ENCODE measurements around the gene NSL1.
A peak's percentile ranks its signal among the peaks of the same experiment; 100 is the strongest.

NSL1 gene

GRCh38 chr1:212686591-212686990 is 105.0 kb downstream of the NSL1 start:
- H3K4me2 ChIP-seq (ENCODE audit: low read length): no peak overlapping the region
- H2AFZ ChIP-seq (ENCODE audit: insufficient read depth, low read length, poor library complexity): no peak overlapping the region
- no peak overlapping the region for H3K14ac ChIP-seq (ENCODE audit: low read length)
- WGBS (ENCODE audit: extremely low coverage, insufficient coverage, insufficient read length): no CpG with 5 or more reads among the region's 11 CpGs
- no peaks in the 10 kb centered on the region for H3K4me1 ChIP-seq (ENCODE audit: control insufficient read depth in 1 of 2, insufficient read depth in 2 of 2, low read length in 2 of 2)
- no peaks in the 10 kb centered on the region for H3K79me2 ChIP-seq (ENCODE audit: control insufficient read depth, insufficient read depth, low read length, poor library complexity)
- no peaks in the 10 kb centered on the region for H3K27me3 ChIP-seq (ENCODE audit: insufficient read depth, low read length)
- H3K4me3 ChIP-seq (ENCODE audit: low read depth, low read length): no peak overlapping the region
- H4K12ac ChIP-seq (ENCODE audit: low read depth, low read length): no peak overlapping the region
- H3K4ac ChIP-seq (ENCODE audit: low read depth, low read length): no peak overlapping the region
- no peak overlapping the region for H4K8ac ChIP-seq (ENCODE audit: low read depth, low read length)
- no peak overlapping the region for H3K23ac ChIP-seq (ENCODE audit: low read length)
- no peaks in the 10 kb centered on the region for H3K79me1 ChIP-seq (ENCODE audit: low read length)
- no peak overlapping the region for H2AK5ac ChIP-seq (ENCODE audit: low read length)
- peaks cover 4% of the 10 kb centered on the region for H3K9me3 ChIP-seq (ENCODE audit: insufficient read depth, low read depth, low read length)
- H4K91ac ChIP-seq (ENCODE audit: low read depth, low read length): no peak overlapping the region
- H3K27ac ChIP-seq (ENCODE audit: low read depth, low read length): no peak overlapping the region
- H3K18ac ChIP-seq (ENCODE audit: low read length): no peak overlapping the region
- no peak overlapping the region for H2BK120ac ChIP-seq (ENCODE audit: insufficient read depth, low read length, poor library complexity)
- no peak overlapping the region for H2BK5ac ChIP-seq (ENCODE audit: low read depth, low read length, poor library complexity)
- no peak for DNase-seq
- no peak overlapping the region for H2BK12ac ChIP-seq (ENCODE audit: low read length)
- H3K36me3 ChIP-seq (ENCODE audit: control insufficient read depth in 1 of 2, insufficient read depth in 2 of 2, low read length in 2 of 2): no peaks in the 10 kb centered on the region
- no peak overlapping the region for H3K9ac ChIP-seq (ENCODE audit: low read length)

DNA sequence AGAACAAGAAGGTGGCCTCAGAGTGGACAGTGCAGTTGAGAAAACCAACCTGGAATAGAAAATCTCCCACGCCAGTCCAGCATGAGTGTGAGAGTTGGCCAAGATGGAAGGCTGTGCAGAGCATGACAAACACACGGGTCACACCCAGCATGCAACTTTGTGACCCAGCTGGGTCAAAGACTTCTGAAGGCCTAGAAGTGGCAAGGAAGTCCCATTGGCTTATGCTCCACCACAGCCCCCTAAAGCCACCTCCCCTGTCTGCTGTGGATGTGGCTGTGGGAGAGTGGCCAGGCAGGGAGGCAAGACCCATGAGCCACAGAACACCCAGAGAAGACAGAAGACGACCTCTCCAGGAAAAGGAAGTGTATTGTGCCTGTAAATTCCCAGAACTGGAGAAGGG is 105.5 kb downstream of the NSL1 start:
- Histone ChIP-seq H2AK5ac (ENCODE audit: low read length) (no peak overlapping the region), H3K4ac (ENCODE audit: low read depth, low read length) (no peak overlapping the region), H3K4me3 (ENCODE audit: low read depth, low read length) (no peak overlapping the region), H2BK120ac (ENCODE audit: insufficient read depth, low read length, poor library complexity) (no peak overlapping the region), H2BK5ac (ENCODE audit: low read depth, low read length, poor library complexity) (no peak overlapping the region), H3K79me2 (ENCODE audit: control insufficient read depth, insufficient read depth, low read length, poor library complexity) (no peaks in the 10 kb centered on the region), H2BK12ac (ENCODE audit: low read length) (no peak overlapping the region), H4K91ac (ENCODE audit: low read depth, low read length) (no peak overlapping the region), H4K12ac (ENCODE audit: low read depth, low read length) (no peak overlapping the region), H3K27me3 (ENCODE audit: insufficient read depth, low read length) (no peaks in the 10 kb centered on the region), H4K8ac (ENCODE audit: low read depth, low read length) (no peak overlapping the region), H3K4me2 (ENCODE audit: low read length) (no peak overlapping the region), H3K36me3 (ENCODE audit: control insufficient read depth in 1 of 2, insufficient read depth in 2 of 2, low read length in 2 of 2) (no peaks in the 10 kb centered on the region), H3K9ac (ENCODE audit: low read length) (no peak overlapping the region), H3K9me3 (ENCODE audit: insufficient read depth, low read depth, low read length) (peaks cover 4% of the 10 kb centered on the region), H3K4me1 (ENCODE audit: control insufficient read depth in 1 of 2, insufficient read depth in 2 of 2, low read length in 2 of 2) (no peaks in the 10 kb centered on the region), H2AFZ (ENCODE audit: insufficient read depth, low read length, poor library complexity) (no peak overlapping the region), H3K23ac (ENCODE audit: low read length) (no peak overlapping the region), H3K18ac (ENCODE audit: low read length) (no peak overlapping the region), H3K27ac (ENCODE audit: low read depth, low read length) (no peak overlapping the region), H3K14ac (ENCODE audit: low read length) (no peak overlapping the region), H3K79me1 (ENCODE audit: low read length) (no peaks in the 10 kb centered on the region)
- DNase-seq: no peak
- WGBS (ENCODE audit: extremely low coverage, insufficient coverage, insufficient read length): no CpG with 5 or more reads among the region's 3 CpGs

GRCh38 chr1:212685429-212685828 is 106.1 kb downstream of the NSL1 start:
- no peak overlapping the region for H2AFZ ChIP-seq (ENCODE audit: insufficient read depth, low read length, poor library complexity)
- no peaks in the 10 kb centered on the region for H3K79me1 ChIP-seq (ENCODE audit: low read length)
- no CpG with 5 or more reads among the region's 2 CpGs for WGBS (ENCODE audit: extremely low coverage, insufficient coverage, insufficient read length)
- no peaks in the 10 kb centered on the region for H3K79me2 ChIP-seq (ENCODE audit: control insufficient read depth, insufficient read depth, low read length, poor library complexity)
- H3K4me1 ChIP-seq (ENCODE audit: control insufficient read depth in 1 of 2, insufficient read depth in 2 of 2, low read length in 2 of 2): no peaks in the 10 kb centered on the region
- H4K8ac ChIP-seq (ENCODE audit: low read depth, low read length): no peak overlapping the region
- H3K4me2 ChIP-seq (ENCODE audit: low read length): no peak overlapping the region
- no peak overlapping the region for H3K23ac ChIP-seq (ENCODE audit: low read length)
- H2BK5ac ChIP-seq (ENCODE audit: low read depth, low read length, poor library complexity): no peak overlapping the region
- no peak overlapping the region for H4K91ac ChIP-seq (ENCODE audit: low read depth, low read length)
- no peak overlapping the region for H3K4ac ChIP-seq (ENCODE audit: low read depth, low read length)
- H4K12ac ChIP-seq (ENCODE audit: low read depth, low read length): no peak overlapping the region
- no peak overlapping the region for H3K18ac ChIP-seq (ENCODE audit: low read length)
- no peaks in the 10 kb centered on the region for H3K36me3 ChIP-seq (ENCODE audit: control insufficient read depth in 1 of 2, insufficient read depth in 2 of 2, low read length in 2 of 2)
- H2BK12ac ChIP-seq (ENCODE audit: low read length): no peak overlapping the region
- H3K27ac ChIP-seq (ENCODE audit: low read depth, low read length): no peak overlapping the region
- peaks cover 4% of the 10 kb centered on the region for H3K9me3 ChIP-seq (ENCODE audit: insufficient read depth, low read depth, low read length)
- no peak for DNase-seq
- H2BK120ac ChIP-seq (ENCODE audit: insufficient read depth, low read length, poor library complexity): no peak overlapping the region
- no peak overlapping the region for H2AK5ac ChIP-seq (ENCODE audit: low read length)
- no peak overlapping the region for H3K14ac ChIP-seq (ENCODE audit: low read length)
- H3K4me3 ChIP-seq (ENCODE audit: low read depth, low read length): no peak overlapping the region
- no peaks in the 10 kb centered on the region for H3K27me3 ChIP-seq (ENCODE audit: insufficient read depth, low read length)
- no peak overlapping the region for H3K9ac ChIP-seq (ENCODE audit: low read length)

- H3K36me3 ChIP-seq (ENCODE audit: control insufficient read depth in 1 of 2, insufficient read depth in 2 of 2, low read length in 2 of 2): no peaks in the 10 kb centered on the region
- peak overlapping the region; percentile 30 for H3K4me3 ChIP-seq (ENCODE audit: low read depth, low read length)
- no peak overlapping the region for H2BK12ac ChIP-seq (ENCODE audit: low read length)
- H3K79me2 ChIP-seq (ENCODE audit: control insufficient read depth, insufficient read depth, low read length, poor library complexity): no peaks in the 10 kb centered on the region
- no peak overlapping the region for H3K18ac ChIP-seq (ENCODE audit: low read length)
- no peak overlapping the region for H2AFZ ChIP-seq (ENCODE audit: insufficient read depth, low read length, poor library complexity)
- peaks cover 4% of the 10 kb centered on the region for H3K9me3 ChIP-seq (ENCODE audit: insufficient read depth, low read depth, low read length)
- no CpG with 5 or more reads among the region's 11 CpGs for WGBS (ENCODE audit: extremely low coverage, insufficient coverage, insufficient read length)
- H3K4me2 ChIP-seq (ENCODE audit: low read length): no peak overlapping the region
- no peak overlapping the region for H2BK5ac ChIP-seq (ENCODE audit: low read depth, low read length, poor library complexity)
- DNase-seq: no peak
- no peak overlapping the region for H3K9ac ChIP-seq (ENCODE audit: low read length)
- no peak overlapping the region for H3K14ac ChIP-seq (ENCODE audit: low read length)
- no peak overlapping the region for H4K8ac ChIP-seq (ENCODE audit: low read depth, low read length)
- H3K4me1 ChIP-seq (ENCODE audit: control insufficient read depth in 1 of 2, insufficient read depth in 2 of 2, low read length in 2 of 2): no peaks in the 10 kb centered on the region
- no peaks in the 10 kb centered on the region for H3K27me3 ChIP-seq (ENCODE audit: insufficient read depth, low read length)
- H2AK5ac ChIP-seq (ENCODE audit: low read length): no peak overlapping the region
- H3K23ac ChIP-seq (ENCODE audit: low read length): no peak overlapping the region
- H4K12ac ChIP-seq (ENCODE audit: low read depth, low read length): no peak overlapping the region
- no peak overlapping the region for H3K4ac ChIP-seq (ENCODE audit: low read depth, low read length)
- no peak overlapping the region for H2BK120ac ChIP-seq (ENCODE audit: insufficient read depth, low read length, poor library complexity)
- no peak overlapping the region for H3K27ac ChIP-seq (ENCODE audit: low read depth, low read length)
- H3K79me1 ChIP-seq (ENCODE audit: low read length): no peaks in the 10 kb centered on the region
- H4K91ac ChIP-seq (ENCODE audit: low read depth, low read length): no peak overlapping the region
These were observed 107.0 kb downstream of the NSL1 start for GRCh38 chr1:212684521-212685090.
